Lower leg skin (tissue), 4 donors: Measurements from ENCODE around the gene ABCC10. TPM values are rescaled to one million over a fixed set of nuclear protein-coding genes. Genes with fewer than 3 reads are reported as not detected.

Experiments
- DNase-seq, 2 donors: peaks; one replicate each; pipeline ENCODE4 v3.0.0-alpha.2; 2019; ENCODE audit warnings: low spot score in 2 of 2
- H3K4me3 ChIP-seq: fragments of 200-600 bp; sonication (generic); 2 replicates; pipeline ENCODE4 v1.5.1; 2017; ENCODE audit warnings: mild to moderate bottlenecking, low read depth; ENCODE audit not compliant: poor library complexity, severe bottlenecking
- CTCF ChIP-seq, 3 donors: fragments of 450-650 bp; IDR thresholded peaks; one replicate each; pipeline ENCODE4 v1.5.1; 2016; ENCODE audit warnings: antibody characterized with exemption in 3 of 3, mild to moderate bottlenecking in 3 of 3, moderate library complexity in 2 of 3
- POLR2A ChIP-seq, 2 donors: fragments of 450-650 bp; IDR thresholded peaks; one replicate each; pipeline ENCODE4 v1.6.1; 2016 to 2017; ENCODE audit warnings: antibody characterized with exemption in 2 of 2, mild to moderate bottlenecking in 1 of 2, moderate library complexity in 1 of 2
- WGBS, 2 donors: methylation state at CpG; one replicate each; pipeline ENCODE4 v1.1.5; 2018; 5-methylcytosine and 5-hydroxymethylcytosine counted together
- intact Hi-C: fragments of 100-400 bp; cut with DNase I; formaldehyde crosslinking; loops from one replicate; pipeline ENCODE4 v1.15.0; 2023; ENCODE audit warnings: low total_unique reads
- total RNA-seq, 4 donors: library from RNA; depleted of rRNA; stranded (reverse); fragments of >200 nt; gene quantifications; one replicate each; pipeline ENCODE4 v1.1.0, GENCODE V29; 2016

ABCC10 gene
- total RNA-seq, 4 donors from 2014 or later, result 9.4 to 17.9 (median 15.9) TPM

GRCh38 chr6:43476746-43477145 is 49.4 kb downstream of the ABCC10 start:
- TF ChIP-seq POLR2A (IDR thresholded peaks at IDR 0.05), result no peak
- TF ChIP-seq CTCF (IDR thresholded peaks at IDR 0.05), result no peak
- intact Hi-C loops, result no loop called here
- no peak overlapping the region for H3K4me3 ChIP-seq
- 24 to 36% methylated on average over 2 of the region's 2 CpGs for WGBS, 2 donors
- no peak for DNase-seq

- 1 to 2% methylated on average over 34 of the region's 34 CpGs for WGBS, 2 donors
These were observed 50.1 kb downstream of the ABCC10 start, which contains the start of gene TJAP1 for GRCh38 chr6:43477235-43478007. TJAP1 (plus strand) TSS chr6:43477570; CDS start chr6:43499002, 21,432 bp downstream.

GRCh38 chr6:43478008-43478372 is 50.6 kb downstream of the ABCC10 start:
- intact Hi-C loops, result no loop called here
- WGBS, 2 donors, result 6 to 10% methylated on average over 3 of the region's 3 CpGs

More at GRCh38 chr6:43477235-43478007, 50.1 kb downstream of the ABCC10 start, which contains the start of gene TJAP1:
- intact Hi-C loops, result no loop called here
- H3K4me3 ChIP-seq, result peak within 1 kb of the TSS; percentile 55
- DNase-seq, result peak; percentile 89 to 98
- TF ChIP-seq CTCF (IDR thresholded peaks at IDR 0.05) (no peak), POLR2A (IDR thresholded peaks at IDR 0.05) (no peak)

GRCh38 chr6:43481075-43481474 is 53.7 kb downstream of the ABCC10 start:
- WGBS, 2 donors, result 56 to 60% methylated on average over 2 of the region's 2 CpGs
- TF ChIP-seq POLR2A (IDR thresholded peaks at IDR 0.05) (no peak), CTCF (IDR thresholded peaks at IDR 0.05) (no peak)
- no peak overlapping the region for H3K4me3 ChIP-seq
- DNase-seq, result no peak
- intact Hi-C loops, result no loop called here

More at GRCh38 chr6:43478008-43478372, 50.6 kb downstream of the ABCC10 start:
- H3K4me3 ChIP-seq, result peak overlapping the region; percentile 55
- no peak for TF ChIP-seq POLR2A (IDR thresholded peaks at IDR 0.05)
- no peak for TF ChIP-seq CTCF (IDR thresholded peaks at IDR 0.05)
- no peak for DNase-seq

GRCh38 chr6:43481591-43482236 is 54.4 kb downstream of the ABCC10 start:
- intact Hi-C loops, result no loop called here
- no peak overlapping the region for H3K4me3 ChIP-seq
- no peak for DNase-seq
- 61 to 66% methylated on average over 11 of the region's 11 CpGs for WGBS, 2 donors
- TF ChIP-seq CTCF (IDR thresholded peaks at IDR 0.05), result no peak
- no peak for TF ChIP-seq POLR2A (IDR thresholded peaks at IDR 0.05)
